AG09309 (cell line): ENCODE results near the gene EIF4G1.
"Not testable (repeated sequence)": the region's sequence is repeated elsewhere in the genome, so short reads cannot be mapped to it uniquely, and the experiment has no call there.

Experiments
- DNase-seq: peaks from one replicate; pipeline ENCODE4 v3.0.0-alpha.2; 2010; ENCODE audit warnings: low read depth
- H3K4me3 ChIP-seq: 2 replicates; pipeline ENCODE4 v1.5.1; 2011; ENCODE audit warnings: mild to moderate bottlenecking, low read depth, low read length, moderate library complexity; ENCODE audit not compliant: control insufficient read depth
- CTCF ChIP-seq: IDR thresholded peaks from 2 replicates; pipeline ENCODE4 v1.5.1; 2011; ENCODE audit warnings: mild to moderate bottlenecking, low read depth, low read length, inconsistent platforms; ENCODE audit not compliant: insufficient read depth, control insufficient read depth; ENCODE audit errors: missing control alignments

EIF4G1 gene

GRCh38 chr3:184337981-184338380, 23.6 kb downstream of the EIF4G1 start:
- DNase-seq = no peak
- no peak overlapping the region for H3K4me3 ChIP-seq
- TF ChIP-seq CTCF = no peak

GRCh38 chr3:184338511-184338945, 24.1 kb downstream of the EIF4G1 start:
- no peak overlapping the region for H3K4me3 ChIP-seq
- no peak for TF ChIP-seq CTCF
- no peak for DNase-seq

GRCh38 chr3:184339001-184339400, 24.6 kb downstream of the EIF4G1 start:
- DNase-seq = no peak
- TF ChIP-seq CTCF = no peak
- no peak overlapping the region for H3K4me3 ChIP-seq

- not testable (repeated sequence) for H3K4me3 ChIP-seq, DNase-seq
Observed at GRCh38 chr3:184339451-184340135, 25.2 kb downstream of the EIF4G1 start.

- TF ChIP-seq CTCF = no peak
- no peak for DNase-seq
Observed at GRCh38 chr3:184341925-184342324, 27.5 kb downstream of the EIF4G1 start.

GRCh38 chr3:184343200-184343876, 28.9 kb downstream of the EIF4G1 start:
- TF ChIP-seq CTCF = no peak
- no peak for DNase-seq
- H3K4me3 ChIP-seq = no peak overlapping the region

More at GRCh38 chr3:184341925-184342324, 27.5 kb downstream of the EIF4G1 start:
- H3K4me3 ChIP-seq = no peak overlapping the region

- no peak for DNase-seq
- TF ChIP-seq CTCF = no peak
- no peak overlapping the region for H3K4me3 ChIP-seq
Observed at GRCh38 chr3:184344579-184345316, 30.3 kb downstream of the EIF4G1 start.
